G401 (cell line): ENCODE measurements around the gene TSPAN33. TPM values are rescaled to one million over a fixed set of nuclear protein-coding genes. Genes with fewer than 3 reads are reported as not detected.

Experiments used
- total RNA-seq: library from RNA; depleted of rRNA; stranded (reverse); fragments of >200 nt; shearing (Covaris generic); gene quantifications from 2 replicates; pipeline ENCODE4 v1.2.3, GENCODE V29; 2014; rRNA removed

TSPAN33 gene
- total RNA-seq, 1 experiment from 2014 or later = 35.8 TPM

Other genes with a start within 250 kb of the TSPAN33 start
- 2.8 and 4.7 TPM in 2 replicates for gene KCP, start 234.0 kb upstream of the TSPAN33 start, total RNA-seq
- not detected in 2 replicates for gene IRF5, start 206.8 kb upstream of the TSPAN33 start, total RNA-seq
- gene TNPO3, start 89.6 kb upstream of the TSPAN33 start, total RNA-seq = 47.4 and 71.4 TPM in 2 replicates
- 51.1 and 51.8 TPM in 2 replicates for gene SMO, start 43.9 kb downstream of the TSPAN33 start, total RNA-seq
- 57.0 and 74.0 TPM in 2 replicates for gene AHCYL2, start 80.3 kb downstream of the TSPAN33 start, total RNA-seq